Measurements from ENCODE around the gene AHDC1. TPM values are rescaled to one million over a fixed set of nuclear protein-coding genes. Genes with fewer than 3 reads are reported as not detected.

Gene AHDC1
- total and polyA plus RNA-seq, 2 of the 13 experiments (the other 11 are each of a cell fraction or from before 2014, with no cell fraction given): 1.0 to 2.7 TPM

DNA sequence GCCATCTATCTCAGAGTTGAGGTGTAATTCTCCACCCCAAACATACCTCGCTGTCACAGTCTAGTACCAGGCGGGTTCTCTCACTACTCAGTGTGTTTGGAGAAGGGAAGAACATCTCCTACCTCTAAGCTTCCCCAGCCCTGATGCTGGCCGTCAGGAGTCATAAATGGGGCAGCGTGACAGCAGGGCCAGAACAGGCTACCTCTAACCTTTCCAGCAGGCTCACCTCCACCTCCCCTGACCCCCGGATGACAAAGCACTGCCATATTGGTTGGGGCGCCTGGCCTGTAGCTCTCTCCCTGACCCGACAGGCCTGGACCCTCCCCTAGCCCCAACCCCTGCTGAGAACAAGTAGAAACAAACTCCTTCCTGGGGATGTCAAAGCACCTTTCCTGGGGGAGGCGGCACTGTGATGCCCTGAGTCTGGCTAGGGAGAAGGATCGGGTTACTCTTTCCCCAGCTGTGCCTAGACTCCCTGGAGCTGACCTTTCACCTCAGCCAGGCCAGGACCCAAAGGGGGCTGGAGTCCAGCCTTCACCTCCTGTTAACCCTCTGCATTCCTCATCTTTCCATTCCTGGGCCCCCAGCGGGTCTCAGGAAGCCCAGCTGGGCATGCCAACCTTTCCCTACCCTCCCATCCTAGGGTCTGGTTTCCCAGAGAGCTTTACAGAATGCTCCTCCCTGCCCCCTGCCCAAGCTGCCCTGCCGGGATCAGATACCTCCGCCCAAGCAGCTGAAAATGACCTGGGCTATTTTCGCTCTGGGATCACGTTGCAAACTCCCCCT lies 34.2 kb downstream of the AHDC1 start (continued):
- TF ChIP-seq, protein P1, sequence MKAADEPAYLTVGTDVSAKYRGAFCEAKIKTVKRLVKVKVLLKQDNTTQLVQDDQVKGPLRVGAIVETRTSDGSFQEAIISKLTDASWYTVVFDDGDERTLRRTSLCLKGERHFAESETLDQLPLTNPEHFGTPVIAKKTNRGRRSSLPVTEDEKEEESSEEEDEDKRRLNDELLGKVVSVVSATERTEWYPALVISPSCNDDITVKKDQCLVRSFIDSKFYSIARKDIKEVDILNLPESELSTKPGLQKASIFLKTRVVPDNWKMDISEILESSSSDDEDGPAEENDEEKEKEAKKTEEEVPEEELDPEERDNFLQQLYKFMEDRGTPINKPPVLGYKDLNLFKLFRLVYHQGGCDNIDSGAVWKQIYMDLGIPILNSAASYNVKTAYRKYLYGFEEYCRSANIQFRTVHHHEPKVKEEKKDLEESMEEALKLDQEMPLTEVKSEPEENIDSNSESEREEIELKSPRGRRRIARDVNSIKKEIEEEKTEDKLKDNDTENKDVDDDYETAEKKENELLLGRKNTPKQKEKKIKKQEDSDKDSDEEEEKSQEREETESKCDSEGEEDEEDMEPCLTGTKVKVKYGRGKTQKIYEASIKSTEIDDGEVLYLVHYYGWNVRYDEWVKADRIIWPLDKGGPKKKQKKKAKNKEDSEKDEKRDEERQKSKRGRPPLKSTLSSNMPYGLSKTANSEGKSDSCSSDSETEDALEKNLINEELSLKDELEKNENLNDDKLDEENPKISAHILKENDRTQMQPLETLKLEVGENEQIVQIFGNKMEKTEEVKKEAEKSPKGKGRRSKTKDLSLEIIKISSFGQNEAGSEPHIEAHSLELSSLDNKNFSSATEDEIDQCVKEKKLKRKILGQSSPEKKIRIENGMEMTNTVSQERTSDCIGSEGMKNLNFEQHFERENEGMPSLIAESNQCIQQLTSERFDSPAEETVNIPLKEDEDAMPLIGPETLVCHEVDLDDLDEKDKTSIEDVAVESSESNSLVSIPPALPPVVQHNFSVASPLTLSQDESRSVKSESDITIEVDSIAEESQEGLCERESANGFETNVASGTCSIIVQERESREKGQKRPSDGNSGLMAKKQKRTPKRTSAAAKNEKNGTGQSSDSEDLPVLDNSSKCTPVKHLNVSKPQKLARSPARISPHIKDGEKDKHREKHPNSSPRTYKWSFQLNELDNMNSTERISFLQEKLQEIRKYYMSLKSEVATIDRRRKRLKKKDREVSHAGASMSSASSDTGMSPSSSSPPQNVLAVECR (CRISPR knock-in tag; IDR thresholded peaks at IDR 0.05; ENCODE audit: borderline replicate concordance): peak; percentile 20; the same call in 1 of the 2 replicates
- TF ChIP-seq GATAD2A (CRISPR knock-in tag; IDR thresholded peaks at IDR 0.05): peak; percentile 48
- 0 out of 2 replicates have a peak, but pooled peaks have one; percentile 30 for TF ChIP-seq SALL1 (CRISPR knock-in tag; IDR thresholded peaks at IDR 0.05)
- TF ChIP-seq NFIB (CRISPR knock-in tag; IDR thresholded peaks at IDR 0.05; ENCODE audit: borderline replicate concordance): 0 out of 2 replicates have a peak, but pooled peaks have one; percentile 58
- peak in 1 of 2 experiments; percentile 38; a peak in 2 of 4 replicates for TF ChIP-seq NR2F1 (CRISPR knock-in tag; IDR thresholded peaks at IDR 0.05)
- TF ChIP-seq SAP130 (CRISPR knock-in tag; IDR thresholded peaks at IDR 0.05; ENCODE audit: low read depth): peak; percentile 41; the same call in 1 of the 2 replicates
- TF ChIP-seq, protein P2, sequence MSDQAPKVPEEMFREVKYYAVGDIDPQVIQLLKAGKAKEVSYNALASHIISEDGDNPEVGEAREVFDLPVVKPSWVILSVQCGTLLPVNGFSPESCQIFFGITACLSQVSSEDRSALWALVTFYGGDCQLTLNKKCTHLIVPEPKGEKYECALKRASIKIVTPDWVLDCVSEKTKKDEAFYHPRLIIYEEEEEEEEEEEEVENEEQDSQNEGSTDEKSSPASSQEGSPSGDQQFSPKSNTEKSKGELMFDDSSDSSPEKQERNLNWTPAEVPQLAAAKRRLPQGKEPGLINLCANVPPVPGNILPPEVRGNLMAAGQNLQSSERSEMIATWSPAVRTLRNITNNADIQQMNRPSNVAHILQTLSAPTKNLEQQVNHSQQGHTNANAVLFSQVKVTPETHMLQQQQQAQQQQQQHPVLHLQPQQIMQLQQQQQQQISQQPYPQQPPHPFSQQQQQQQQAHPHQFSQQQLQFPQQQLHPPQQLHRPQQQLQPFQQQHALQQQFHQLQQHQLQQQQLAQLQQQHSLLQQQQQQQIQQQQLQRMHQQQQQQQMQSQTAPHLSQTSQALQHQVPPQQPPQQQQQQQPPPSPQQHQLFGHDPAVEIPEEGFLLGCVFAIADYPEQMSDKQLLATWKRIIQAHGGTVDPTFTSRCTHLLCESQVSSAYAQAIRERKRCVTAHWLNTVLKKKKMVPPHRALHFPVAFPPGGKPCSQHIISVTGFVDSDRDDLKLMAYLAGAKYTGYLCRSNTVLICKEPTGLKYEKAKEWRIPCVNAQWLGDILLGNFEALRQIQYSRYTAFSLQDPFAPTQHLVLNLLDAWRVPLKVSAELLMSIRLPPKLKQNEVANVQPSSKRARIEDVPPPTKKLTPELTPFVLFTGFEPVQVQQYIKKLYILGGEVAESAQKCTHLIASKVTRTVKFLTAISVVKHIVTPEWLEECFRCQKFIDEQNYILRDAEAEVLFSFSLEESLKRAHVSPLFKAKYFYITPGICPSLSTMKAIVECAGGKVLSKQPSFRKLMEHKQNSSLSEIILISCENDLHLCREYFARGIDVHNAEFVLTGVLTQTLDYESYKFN (CRISPR knock-in tag; conservative IDR thresholded peaks at IDR 0.05): peak; percentile 49
- peak; percentile 67 for TF ChIP-seq NR2F2 (IDR thresholded peaks at IDR 0.05; ENCODE audit: borderline replicate concordance, low read depth)
- TF ChIP-seq ZNF331 (CRISPR knock-in tag; IDR thresholded peaks at IDR 0.05): no peak
- TF ChIP-seq NCOA2 (CRISPR knock-in tag; IDR thresholded peaks at IDR 0.05): 0 out of 2 replicates have a peak, but pooled peaks have one; percentile 9
- TF ChIP-seq RXRA (CRISPR knock-in tag; IDR thresholded peaks at IDR 0.05): peak; percentile 73; the same call in 1 of the 2 replicates
- TF ChIP-seq ETV6 (CRISPR knock-in tag; conservative IDR thresholded peaks at IDR 0.05): 0 out of 2 replicates have a peak, but pooled peaks have one; percentile 19
- TF ChIP-seq, protein P3, sequence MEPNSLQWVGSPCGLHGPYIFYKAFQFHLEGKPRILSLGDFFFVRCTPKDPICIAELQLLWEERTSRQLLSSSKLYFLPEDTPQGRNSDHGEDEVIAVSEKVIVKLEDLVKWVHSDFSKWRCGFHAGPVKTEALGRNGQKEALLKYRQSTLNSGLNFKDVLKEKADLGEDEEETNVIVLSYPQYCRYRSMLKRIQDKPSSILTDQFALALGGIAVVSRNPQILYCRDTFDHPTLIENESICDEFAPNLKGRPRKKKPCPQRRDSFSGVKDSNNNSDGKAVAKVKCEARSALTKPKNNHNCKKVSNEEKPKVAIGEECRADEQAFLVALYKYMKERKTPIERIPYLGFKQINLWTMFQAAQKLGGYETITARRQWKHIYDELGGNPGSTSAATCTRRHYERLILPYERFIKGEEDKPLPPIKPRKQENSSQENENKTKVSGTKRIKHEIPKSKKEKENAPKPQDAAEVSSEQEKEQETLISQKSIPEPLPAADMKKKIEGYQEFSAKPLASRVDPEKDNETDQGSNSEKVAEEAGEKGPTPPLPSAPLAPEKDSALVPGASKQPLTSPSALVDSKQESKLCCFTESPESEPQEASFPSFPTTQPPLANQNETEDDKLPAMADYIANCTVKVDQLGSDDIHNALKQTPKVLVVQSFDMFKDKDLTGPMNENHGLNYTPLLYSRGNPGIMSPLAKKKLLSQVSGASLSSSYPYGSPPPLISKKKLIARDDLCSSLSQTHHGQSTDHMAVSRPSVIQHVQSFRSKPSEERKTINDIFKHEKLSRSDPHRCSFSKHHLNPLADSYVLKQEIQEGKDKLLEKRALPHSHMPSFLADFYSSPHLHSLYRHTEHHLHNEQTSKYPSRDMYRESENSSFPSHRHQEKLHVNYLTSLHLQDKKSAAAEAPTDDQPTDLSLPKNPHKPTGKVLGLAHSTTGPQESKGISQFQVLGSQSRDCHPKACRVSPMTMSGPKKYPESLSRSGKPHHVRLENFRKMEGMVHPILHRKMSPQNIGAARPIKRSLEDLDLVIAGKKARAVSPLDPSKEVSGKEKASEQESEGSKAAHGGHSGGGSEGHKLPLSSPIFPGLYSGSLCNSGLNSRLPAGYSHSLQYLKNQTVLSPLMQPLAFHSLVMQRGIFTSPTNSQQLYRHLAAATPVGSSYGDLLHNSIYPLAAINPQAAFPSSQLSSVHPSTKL (CRISPR knock-in tag; IDR thresholded peaks at IDR 0.05): 0 out of 2 replicates have a peak, but pooled peaks have one; percentile 11
- TF ChIP-seq, protein P4, sequence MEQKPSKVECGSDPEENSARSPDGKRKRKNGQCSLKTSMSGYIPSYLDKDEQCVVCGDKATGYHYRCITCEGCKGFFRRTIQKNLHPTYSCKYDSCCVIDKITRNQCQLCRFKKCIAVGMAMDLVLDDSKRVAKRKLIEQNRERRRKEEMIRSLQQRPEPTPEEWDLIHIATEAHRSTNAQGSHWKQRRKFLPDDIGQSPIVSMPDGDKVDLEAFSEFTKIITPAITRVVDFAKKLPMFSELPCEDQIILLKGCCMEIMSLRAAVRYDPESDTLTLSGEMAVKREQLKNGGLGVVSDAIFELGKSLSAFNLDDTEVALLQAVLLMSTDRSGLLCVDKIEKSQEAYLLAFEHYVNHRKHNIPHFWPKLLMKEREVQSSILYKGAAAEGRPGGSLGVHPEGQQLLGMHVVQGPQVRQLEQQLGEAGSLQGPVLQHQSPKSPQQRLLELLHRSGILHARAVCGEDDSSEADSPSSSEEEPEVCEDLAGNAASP (CRISPR knock-in tag; IDR thresholded peaks at IDR 0.05; ENCODE audit: borderline replicate concordance): peak; percentile 32; the same call in 1 of the 2 replicates
- TF ChIP-seq U2AF2 (IDR thresholded peaks at IDR 0.05; ENCODE audit: low read depth, low read length): no peak

All from HepG2 (cell line).